ENCODE results near the gene HPF1. TPM values are rescaled to one million over a fixed set of nuclear protein-coding genes. Genes with fewer than 3 reads are reported as not detected.

HPF1 gene
- total RNA-seq, 1 donor from 2014 or later, result 23.5 TPM

- Mint-ChIP-seq H3K27ac (ENCODE audit: unreplicated experiment) (no peak overlapping the region), H3K4me3 (ENCODE audit: unreplicated experiment) (no peak overlapping the region), H3K9me3 (ENCODE audit: unreplicated experiment) (no peaks in the 10 kb centered on the region), H3K36me3 (ENCODE audit: unreplicated experiment) (no peaks in the 10 kb centered on the region), H3K27me3 (ENCODE audit: unreplicated experiment) (peaks cover 24% of the 10 kb centered on the region), H3K4me1 (ENCODE audit: unreplicated experiment) (no peaks in the 10 kb centered on the region)
- no peak for TF ChIP-seq CTCF (IDR thresholded peaks at IDR 0.05)
- DNase-seq (ENCODE audit: extremely low spot score, unreplicated experiment), result no peak
These were observed 41.5 kb upstream of the HPF1 start for GRCh38 chr4:169799260-169799659.

- Mint-ChIP-seq H3K9me3 (ENCODE audit: unreplicated experiment) (no peaks in the 10 kb centered on the region), H3K36me3 (ENCODE audit: unreplicated experiment) (no peaks in the 10 kb centered on the region), H3K4me3 (ENCODE audit: unreplicated experiment) (no peak overlapping the region), H3K4me1 (ENCODE audit: unreplicated experiment) (peaks cover 10% of the 10 kb centered on the region), H3K27ac (ENCODE audit: unreplicated experiment) (no peak overlapping the region), H3K27me3 (ENCODE audit: unreplicated experiment) (peaks cover 30% of the 10 kb centered on the region)
- no peak for DNase-seq (ENCODE audit: extremely low spot score, unreplicated experiment)
- no peak for TF ChIP-seq CTCF (IDR thresholded peaks at IDR 0.05)
These were observed 37.8 kb upstream of the HPF1 start for GRCh38 chr4:169795585-169795984.

- Mint-ChIP-seq H3K4me1 (ENCODE audit: unreplicated experiment) (peaks cover 10% of the 10 kb centered on the region), H3K27me3 (ENCODE audit: unreplicated experiment) (peaks cover 56% of the 10 kb centered on the region), H3K9me3 (ENCODE audit: unreplicated experiment) (no peaks in the 10 kb centered on the region), H3K36me3 (ENCODE audit: unreplicated experiment) (no peaks in the 10 kb centered on the region), H3K27ac (ENCODE audit: unreplicated experiment) (no peak overlapping the region), H3K4me3 (ENCODE audit: unreplicated experiment) (peak overlapping the region; percentile 69)
- no peak for DNase-seq (ENCODE audit: extremely low spot score, unreplicated experiment)
- TF ChIP-seq CTCF (IDR thresholded peaks at IDR 0.05), result peak; percentile 67
These were observed 33.9 kb upstream of the HPF1 start for GRCh38 chr4:169791527-169792156.

GRCh38 chr4:169791062-169791461 lies 33.3 kb upstream of the HPF1 start:
- H3K36me3 Mint-ChIP-seq (ENCODE audit: unreplicated experiment), result no peaks in the 10 kb centered on the region
- H3K27me3 Mint-ChIP-seq (ENCODE audit: unreplicated experiment), result peaks cover 61% of the 10 kb centered on the region
- H3K9me3 Mint-ChIP-seq (ENCODE audit: unreplicated experiment), result no peaks in the 10 kb centered on the region
- peak overlapping the region; percentile 69 for H3K4me3 Mint-ChIP-seq (ENCODE audit: unreplicated experiment)
- H3K4me1 Mint-ChIP-seq (ENCODE audit: unreplicated experiment), result peaks cover 10% of the 10 kb centered on the region
- no peak for DNase-seq (ENCODE audit: extremely low spot score, unreplicated experiment)
- H3K27ac Mint-ChIP-seq (ENCODE audit: unreplicated experiment), result no peak overlapping the region
- TF ChIP-seq CTCF (IDR thresholded peaks at IDR 0.05), result no peak

- no peaks in the 10 kb centered on the region for H3K27me3 Mint-ChIP-seq (ENCODE audit: unreplicated experiment)
- DNase-seq (ENCODE audit: extremely low spot score, unreplicated experiment), result no peak
- no peaks in the 10 kb centered on the region for H3K9me3 Mint-ChIP-seq (ENCODE audit: unreplicated experiment)
- TF ChIP-seq CTCF (IDR thresholded peaks at IDR 0.05), result no peak
- no peak overlapping the region for H3K27ac Mint-ChIP-seq (ENCODE audit: unreplicated experiment)
- H3K4me1 Mint-ChIP-seq (ENCODE audit: unreplicated experiment), result peaks cover 3% of the 10 kb centered on the region
- no peak overlapping the region for H3K4me3 Mint-ChIP-seq (ENCODE audit: unreplicated experiment)
- H3K36me3 Mint-ChIP-seq (ENCODE audit: unreplicated experiment), result no peaks in the 10 kb centered on the region
These were observed 17.0 kb upstream of the HPF1 start for GRCh38 chr4:169774466-169775445.
